NCI-H146 (cell line): ENCODE measurements around the gene CORO1A.
A peak's percentile ranks its signal among the peaks of the same experiment; 100 is the strongest.
"Not testable (repeated sequence)": the region's sequence is repeated elsewhere in the genome, so short reads cannot be mapped to it uniquely, and the experiment has no call there.

Experiments used
- DNase-seq: peaks from one replicate; lab custom pipeline; 2025; lab: John Stamatoyannopoulos, UW

Gene CORO1A

GRCh38 chr16:30170145-30170544 is 13.3 kb upstream of the CORO1A start:
- not testable (repeated sequence) for DNase-seq

- DNase-seq = no peak
Measured at GRCh38 chr16:30173054-30173453, 10.3 kb upstream of the CORO1A start.

- DNase-seq = not testable (repeated sequence)
Measured at GRCh38 chr16:30176876-30177275, 6.5 kb upstream of the CORO1A start.

GRCh38 chr16:30179195-30179594 is 4.2 kb upstream of the CORO1A start:
- no peak for DNase-seq

GRCh38 chr16:30179931-30180330 is 3.5 kb upstream of the CORO1A start:
- no peak for DNase-seq

DNA sequence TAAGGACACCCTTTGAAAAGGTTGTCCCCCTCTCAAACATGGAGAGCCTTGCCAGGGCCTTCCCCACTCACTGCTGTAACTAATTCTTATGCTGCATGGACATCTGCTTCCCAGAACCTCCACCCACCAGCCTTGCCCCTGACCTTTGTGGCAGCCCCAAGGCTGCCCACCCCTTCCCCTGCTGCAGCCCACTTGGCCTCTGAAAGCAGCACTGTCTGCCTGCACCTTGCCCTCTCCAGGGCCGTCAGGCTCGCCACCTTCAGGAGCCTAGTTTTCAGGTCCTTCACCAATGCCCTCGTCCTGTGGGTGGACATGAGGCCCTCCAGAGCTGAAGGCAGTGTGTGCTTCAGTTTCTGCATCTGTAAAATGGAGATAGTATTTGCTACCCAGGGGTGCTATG is 2.7 kb upstream of the CORO1A start:
- DNase-seq = no peak

GRCh38 chr16:30184096-30184890 is 891 bp downstream of the CORO1A start:
- DNase-seq = peak; percentile 93

DNA sequence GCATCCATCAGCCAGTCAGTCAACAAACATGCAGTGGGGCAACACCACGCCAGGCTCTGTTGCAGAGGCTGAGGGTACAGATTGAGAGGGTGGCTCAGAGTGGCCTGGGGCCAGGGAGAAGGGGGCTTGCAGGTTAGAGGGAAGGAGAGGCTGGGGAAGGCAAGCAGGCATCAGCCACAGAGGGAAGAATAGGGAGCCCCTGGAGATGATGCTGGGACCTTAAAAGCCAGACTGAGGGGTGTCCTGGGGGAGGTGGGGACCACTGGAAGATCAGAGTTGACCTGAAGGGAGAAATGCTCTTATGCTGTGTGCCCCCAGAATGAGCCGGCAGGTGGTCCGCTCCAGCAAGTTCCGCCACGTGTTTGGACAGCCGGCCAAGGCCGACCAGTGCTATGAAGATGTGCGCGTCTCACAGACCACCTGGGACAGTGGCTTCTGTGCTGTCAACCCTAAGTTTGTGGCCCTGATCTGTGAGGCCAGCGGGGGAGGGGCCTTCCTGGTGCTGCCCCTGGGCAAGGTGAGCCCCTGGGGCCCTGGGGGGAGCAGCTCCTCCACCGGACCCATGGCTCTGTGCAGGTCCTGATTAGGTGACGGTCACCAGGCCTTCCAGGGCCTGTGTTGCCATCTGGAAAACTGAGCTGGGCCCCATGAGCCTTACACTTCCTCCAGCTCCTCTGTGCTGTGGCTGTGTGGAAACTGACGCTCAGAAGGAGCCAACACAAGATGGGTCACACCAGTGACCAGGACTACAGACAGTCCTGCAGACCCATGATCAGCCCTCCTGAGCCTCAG is 1.7 kb downstream of the CORO1A start:
- DNase-seq = no peak

GRCh38 chr16:30185683-30186421 is 2.5 kb downstream of the CORO1A start:
- no peak for DNase-seq

- no peak for DNase-seq
Measured at GRCh38 chr16:30186444-30186781, 3.0 kb downstream of the CORO1A start.

GRCh38 chr16:30186782-30187555 is 3.6 kb downstream of the CORO1A start:
- no peak for DNase-seq

- DNase-seq = no peak
Measured at GRCh38 chr16:30187556-30187865, 4.1 kb downstream of the CORO1A start.

- DNase-seq = no peak
Measured at GRCh38 chr16:30187971-30188561, 4.7 kb downstream of the CORO1A start.

- not testable (repeated sequence) for DNase-seq
Measured at GRCh38 chr16:30191158-30191557, 7.8 kb downstream of the CORO1A start.

DNA sequence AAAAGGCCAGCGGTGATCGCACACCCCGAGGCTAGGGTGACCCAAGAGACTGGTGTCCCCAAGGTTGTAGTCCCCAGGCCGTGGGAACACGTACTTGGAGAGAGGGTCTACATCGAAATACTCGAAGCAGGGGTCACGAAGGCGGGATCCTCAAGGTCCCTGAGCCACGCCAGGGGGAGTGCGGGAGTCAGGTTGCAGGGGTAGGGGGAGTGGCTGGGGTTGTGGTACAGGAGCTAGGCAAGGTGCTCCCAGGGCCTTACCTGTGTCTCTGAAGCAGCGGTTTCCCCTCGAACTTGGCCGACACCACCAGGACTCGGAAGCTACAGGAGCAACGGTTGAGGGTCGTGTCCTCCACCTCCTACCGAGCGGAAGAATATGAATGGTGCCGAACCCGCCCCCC is 9.7 kb downstream of the CORO1A start:
- DNase-seq = not testable (repeated sequence)

- DNase-seq = not testable (repeated sequence)
Measured at GRCh38 chr16:30193615-30194014, 10.2 kb downstream of the CORO1A start, which contains the start of the genes BOLA2B and SLX1A. Gene BOLA2B (minus strand): TSS chr16:30193666. CDS start chr16:30193595, 71 bp downstream. Gene SLX1A (plus strand): TSS chr16:30193875. CDS start chr16:30194085, 210 bp downstream.

DNA sequence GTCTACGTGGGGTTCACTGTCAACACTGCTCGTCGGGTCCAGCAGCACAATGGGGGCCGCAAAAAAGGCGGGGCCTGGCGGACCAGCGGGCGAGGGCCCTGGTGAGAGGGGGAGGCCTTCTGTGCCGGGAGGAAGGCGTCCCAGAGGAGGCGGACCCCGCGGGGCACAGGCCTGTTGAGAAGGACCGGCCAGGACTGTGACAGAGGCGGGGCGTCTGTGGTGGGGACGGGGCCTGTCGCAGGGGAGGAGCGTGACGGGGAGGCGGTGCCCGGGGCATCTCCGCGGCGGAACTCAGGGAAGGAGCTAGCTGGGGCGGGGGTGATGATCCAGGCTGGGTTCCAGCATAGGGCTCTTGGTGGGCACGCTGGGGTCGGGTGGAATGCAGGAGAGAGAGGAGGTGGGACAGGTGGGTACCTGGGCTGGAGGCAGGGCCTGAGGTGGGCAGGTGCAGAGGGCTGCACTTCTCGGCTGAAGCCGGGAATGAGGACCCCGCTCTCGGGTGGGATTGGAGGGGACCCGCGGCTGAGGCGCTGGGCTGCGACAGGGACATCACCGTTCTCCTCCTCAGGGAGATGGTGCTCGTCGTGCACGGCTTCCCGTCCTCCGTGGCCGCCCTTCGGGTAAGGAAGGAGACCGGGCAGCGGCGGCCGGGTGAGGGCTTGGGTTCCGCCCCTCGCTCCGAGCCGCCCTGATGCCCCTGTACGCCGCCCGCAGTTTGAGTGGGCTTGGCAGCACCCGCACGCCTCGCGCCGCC is 10.9 kb downstream of the CORO1A start:
- DNase-seq = not testable (repeated sequence)

GRCh38 chr16:30197001-30197400 is 13.6 kb downstream of the CORO1A start:
- not testable (repeated sequence) for DNase-seq

GRCh38 chr16:30199049-30199448 is 15.6 kb downstream of the CORO1A start, which contains the start of gene SULT1A3:
Gene SULT1A3 (plus strand): TSS chr16:30199255. CDS start chr16:30200729, 1,474 bp downstream.
- DNase-seq = not testable (repeated sequence)

- DNase-seq = not testable (repeated sequence)
Measured at GRCh38 chr16:30199608-30200343, 16.4 kb downstream of the CORO1A start.
